Activated CD4-positive, alpha-beta T cell treated with anti-CD3 and anti-CD28 coated beads, Interleukin-2, amount 50 U/mL, for 16 hours (primary cell): ENCODE measurements around the gene KRT85.
"Not testable (repeated sequence)": the region's sequence is repeated elsewhere in the genome, so short reads cannot be mapped to it uniquely, and the experiment has no call there.

ENCODE experiments used
- DNase-seq: peaks from one replicate; pipeline ENCODE4 v3.0.0-alpha.2; 2020

The KRT85 gene

GRCh38 chr12:52347551-52348510 lies 19.4 kb downstream of the KRT85 start:
- no peak for DNase-seq

GRCh38 chr12:52347016-52347415 lies 20.3 kb downstream of the KRT85 start:
- DNase-seq, result no peak

- no peak for DNase-seq
Observed at GRCh38 chr12:52346593-52346992, 20.7 kb downstream of the KRT85 start.

- not testable (repeated sequence) for DNase-seq
Observed at GRCh38 chr12:52345041-52345440, 22.2 kb downstream of the KRT85 start.

GRCh38 chr12:52344111-52344510 lies 23.2 kb downstream of the KRT85 start:
- DNase-seq, result no peak

- no peak for DNase-seq
Observed at GRCh38 chr12:52343550-52343949, 23.7 kb downstream of the KRT85 start.

- DNase-seq, result no peak
Observed at GRCh38 chr12:52342781-52343490, 24.3 kb downstream of the KRT85 start.

GRCh38 chr12:52341066-52341580 lies 26.2 kb downstream of the KRT85 start:
- DNase-seq, result no peak

GRCh38 chr12:52338241-52338960 lies 28.9 kb downstream of the KRT85 start:
- DNase-seq, result no peak

- no peak for DNase-seq
Observed at GRCh38 chr12:52337054-52337453, 30.2 kb downstream of the KRT85 start.

GRCh38 chr12:52336641-52337040 lies 30.6 kb downstream of the KRT85 start:
- no peak for DNase-seq

GRCh38 chr12:52335598-52336262 lies 31.6 kb downstream of the KRT85 start:
- DNase-seq, result no peak

GRCh38 chr12:52334185-52334584 lies 33.1 kb downstream of the KRT85 start:
- DNase-seq, result no peak

GRCh38 chr12:52333321-52333720 lies 34.0 kb downstream of the KRT85 start:
- no peak for DNase-seq

GRCh38 chr12:52332381-52332780 lies 34.9 kb downstream of the KRT85 start:
- no peak for DNase-seq

- no peak for DNase-seq
Observed at GRCh38 chr12:52331833-52332232, 35.4 kb downstream of the KRT85 start.

- no peak for DNase-seq
Observed at GRCh38 chr12:52331039-52331438, 36.2 kb downstream of the KRT85 start.

GRCh38 chr12:52327830-52328500 lies 39.3 kb downstream of the KRT85 start:
- DNase-seq, result no peak

GRCh38 chr12:52327052-52327829 lies 40.0 kb downstream of the KRT85 start:
- peak; percentile 91 for DNase-seq

GRCh38 chr12:52324153-52324444 lies 43.2 kb downstream of the KRT85 start:
- DNase-seq, result no peak

GRCh38 chr12:52323416-52324152 lies 43.7 kb downstream of the KRT85 start:
- DNase-seq, result no peak
